ENCODE data around the gene C9orf85. TPM values are rescaled to one million over a fixed set of nuclear protein-coding genes. Genes with fewer than 3 reads are reported as not detected.

The C9orf85 gene
- total and polyA plus RNA-seq, 2 of the 4 experiments (the other 2 are of a cell fraction), result 4.3 to 8.4 TPM

DNA sequence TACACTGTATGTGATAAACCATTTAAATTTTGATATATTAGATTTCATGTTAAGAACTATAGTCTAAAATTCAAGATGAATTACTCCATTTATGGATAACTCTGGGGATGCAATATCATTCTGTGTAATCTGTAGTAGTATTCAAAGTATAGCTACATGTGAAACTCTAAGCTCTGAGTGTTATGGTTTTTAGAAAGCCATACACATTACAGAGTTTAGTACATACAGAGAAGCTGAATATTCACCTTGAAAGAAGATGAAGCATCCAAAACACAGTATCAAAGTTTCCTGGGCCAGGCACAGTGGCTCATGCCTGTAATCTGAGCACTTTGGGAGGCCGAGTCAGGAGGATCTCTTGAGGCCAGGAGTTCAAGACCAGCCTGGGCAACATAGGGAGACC is 25.4 kb upstream of the C9orf85 start:
- TF ChIP-seq CHD1 (IDR thresholded peaks at IDR 0.05; ENCODE audit: low read depth, low read length) (no peak), RAD21 (IDR thresholded peaks at IDR 0.05; ENCODE audit: low read length) (no peak), FOS (IDR thresholded peaks at IDR 0.05; ENCODE audit: low read depth, low read length) (no peak), NFE2L2 (IDR thresholded peaks at IDR 0.05; ENCODE audit: low read depth, low read length) (no peak), POLR2A (IDR thresholded peaks at IDR 0.05; ENCODE audit: low read depth, low read length) (no peak), BHLHE40 (IDR thresholded peaks at IDR 0.05; ENCODE audit: low read depth, low read length) (no peak), RCOR1 (IDR thresholded peaks at IDR 0.05; ENCODE audit: insufficient replicate concordance, low read length) (no peak), MAFK (IDR thresholded peaks at IDR 0.05; ENCODE audit: low read depth, low read length) (no peak), MAZ (IDR thresholded peaks at IDR 0.05; ENCODE audit: borderline replicate concordance, low read depth, low read length) (no peak), MXI1 (IDR thresholded peaks at IDR 0.05; ENCODE audit: borderline replicate concordance, low read depth, low read length) (no peak), RFX5 (IDR thresholded peaks at IDR 0.05; ENCODE audit: low read depth, low read length) (no peak), CEBPB (IDR thresholded peaks at IDR 0.05; ENCODE audit: low read depth, low read length) (no peak), SMC3 (IDR thresholded peaks at IDR 0.05; ENCODE audit: low read depth, low read length) (no peak)
- TF ChIP-seq, protein P1, sequence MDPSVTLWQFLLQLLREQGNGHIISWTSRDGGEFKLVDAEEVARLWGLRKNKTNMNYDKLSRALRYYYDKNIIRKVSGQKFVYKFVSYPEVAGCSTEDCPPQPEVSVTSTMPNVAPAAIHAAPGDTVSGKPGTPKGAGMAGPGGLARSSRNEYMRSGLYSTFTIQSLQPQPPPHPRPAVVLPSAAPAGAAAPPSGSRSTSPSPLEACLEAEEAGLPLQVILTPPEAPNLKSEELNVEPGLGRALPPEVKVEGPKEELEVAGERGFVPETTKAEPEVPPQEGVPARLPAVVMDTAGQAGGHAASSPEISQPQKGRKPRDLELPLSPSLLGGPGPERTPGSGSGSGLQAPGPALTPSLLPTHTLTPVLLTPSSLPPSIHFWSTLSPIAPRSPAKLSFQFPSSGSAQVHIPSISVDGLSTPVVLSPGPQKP (IDR thresholded peaks at IDR 0.05; ENCODE audit: borderline replicate concordance, low read depth, low read length), result no peak
- TF ChIP-seq, protein P2, sequence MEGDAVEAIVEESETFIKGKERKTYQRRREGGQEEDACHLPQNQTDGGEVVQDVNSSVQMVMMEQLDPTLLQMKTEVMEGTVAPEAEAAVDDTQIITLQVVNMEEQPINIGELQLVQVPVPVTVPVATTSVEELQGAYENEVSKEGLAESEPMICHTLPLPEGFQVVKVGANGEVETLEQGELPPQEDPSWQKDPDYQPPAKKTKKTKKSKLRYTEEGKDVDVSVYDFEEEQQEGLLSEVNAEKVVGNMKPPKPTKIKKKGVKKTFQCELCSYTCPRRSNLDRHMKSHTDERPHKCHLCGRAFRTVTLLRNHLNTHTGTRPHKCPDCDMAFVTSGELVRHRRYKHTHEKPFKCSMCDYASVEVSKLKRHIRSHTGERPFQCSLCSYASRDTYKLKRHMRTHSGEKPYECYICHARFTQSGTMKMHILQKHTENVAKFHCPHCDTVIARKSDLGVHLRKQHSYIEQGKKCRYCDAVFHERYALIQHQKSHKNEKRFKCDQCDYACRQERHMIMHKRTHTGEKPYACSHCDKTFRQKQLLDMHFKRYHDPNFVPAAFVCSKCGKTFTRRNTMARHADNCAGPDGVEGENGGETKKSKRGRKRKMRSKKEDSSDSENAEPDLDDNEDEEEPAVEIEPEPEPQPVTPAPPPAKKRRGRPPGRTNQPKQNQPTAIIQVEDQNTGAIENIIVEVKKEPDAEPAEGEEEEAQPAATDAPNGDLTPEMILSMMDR (conservative IDR thresholded peaks at IDR 0.05; ENCODE audit: low read depth, low read length), result no peak
- TF ChIP-seq, protein P3, sequence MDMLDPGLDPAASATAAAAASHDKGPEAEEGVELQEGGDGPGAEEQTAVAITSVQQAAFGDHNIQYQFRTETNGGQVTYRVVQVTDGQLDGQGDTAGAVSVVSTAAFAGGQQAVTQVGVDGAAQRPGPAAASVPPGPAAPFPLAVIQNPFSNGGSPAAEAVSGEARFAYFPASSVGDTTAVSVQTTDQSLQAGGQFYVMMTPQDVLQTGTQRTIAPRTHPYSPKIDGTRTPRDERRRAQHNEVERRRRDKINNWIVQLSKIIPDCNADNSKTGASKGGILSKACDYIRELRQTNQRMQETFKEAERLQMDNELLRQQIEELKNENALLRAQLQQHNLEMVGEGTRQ (IDR thresholded peaks at IDR 0.05; ENCODE audit: low read depth, low read length), result no peak
- H2AK5ac ChIP-seq (ENCODE audit: low read depth, low read length), result no peak overlapping the region
- H2BK120ac ChIP-seq (ENCODE audit: low read depth, low read length), result no peak overlapping the region
- H2BK15ac ChIP-seq (ENCODE audit: low read depth, low read length), result no peak overlapping the region
- 0 out of 2 replicates have a peak, but pooled peaks cover 1% of the 10 kb centered on the region for H3K4me1 ChIP-seq (ENCODE audit: control insufficient read depth, insufficient read depth, low read length)
- peaks cover 10 to 15% of the 10 kb centered on the region in 2 experiments; a peak in 2 of 4 replicates for H3K79me1 ChIP-seq (ENCODE audit: low read depth in 1 of 2, low read length in 2 of 2)
- no peak overlapping the region for H3K27ac ChIP-seq (ENCODE audit: insufficient read depth, low read length)
- no peak overlapping the region for H4K91ac ChIP-seq (ENCODE audit: insufficient read depth, low read depth, low read length)
- no peak overlapping the region for H4K8ac ChIP-seq (ENCODE audit: low read depth in 2 of 2, low read length in 2 of 2)
- peaks cover 3% of the 10 kb centered on the region for H3K9me3 ChIP-seq (ENCODE audit: control insufficient read depth, insufficient read depth, low read length)
- in situ Hi-C loops (cut with MboI; ENCODE audit: low sequenced_read_pairs), result no loop called here
- no peak overlapping the region for H4K5ac ChIP-seq (ENCODE audit: low read depth, low read length)
- no peak overlapping the region for H3K4ac ChIP-seq (ENCODE audit: low read depth, low read length)
- ATAC-seq (ENCODE audit: low read depth), result no peak
- ChIA-PET POLR2A (ENCODE audit: unreplicated experiment) (no interaction called here), CTCF (interaction anchor here (0.6 kb wide), 1 partner anchor 10 kb away, joined by 3 read pairs; no protein-coding TSS in a partner anchor)
- no peak for DNase-seq
- no peak overlapping the region for H2AK9ac ChIP-seq (replicated peaks; ENCODE audit: low read depth, low read length, poor library complexity)
- no TSS peak for BruUV-seq (replicated peaks)
- H3K9me1 ChIP-seq (ENCODE audit: insufficient read depth, low read length), result no peaks in the 10 kb centered on the region; the same call in 1 of the 2 replicates
- no peak overlapping the region for H2AFZ ChIP-seq (replicated peaks; ENCODE audit: low read length, poor library complexity)
- no peak overlapping the region for H3K18ac ChIP-seq (ENCODE audit: low read depth, low read length)
- no peaks in the 10 kb centered on the region for H3K27me3 ChIP-seq (ENCODE audit: control insufficient read depth, insufficient read depth, low read length)
- no peak overlapping the region for H3K14ac ChIP-seq (replicated peaks; ENCODE audit: low read depth, low read length)
- H3K4me2 ChIP-seq (ENCODE audit: low read depth, low read length), result no peak overlapping the region
- intact Hi-C loops (cut with micrococcal nuclease), result no loop called here
- H2BK20ac ChIP-seq (ENCODE audit: low read depth, low read length), result no peak overlapping the region
- H3K36me3 ChIP-seq (ENCODE audit: control insufficient read depth, insufficient read depth, low read length), result no peaks in the 10 kb centered on the region
- H2BK5ac ChIP-seq (ENCODE audit: low read depth, low read length, poor library complexity, severe bottlenecking), result no peak overlapping the region
- H3K56ac ChIP-seq (ENCODE audit: extremely low read depth, insufficient read depth, low read length), result no peak overlapping the region
- H3K23ac ChIP-seq (ENCODE audit: low read depth, low read length), result no peak overlapping the region
- no CpG with 5 or more reads among the region's 1 CpG for WGBS, 2 experiments (ENCODE audit: extremely low coverage in 2 of 2, insufficient read length in 1 of 2)
- no peak overlapping the region for H3K9ac ChIP-seq (ENCODE audit: low read depth, low read length)
- no peak overlapping the region for H3K4me3 ChIP-seq (ENCODE audit: insufficient read depth, low read depth, low read length)
- dilution Hi-C loops (cut with HindIII; ENCODE audit: low sequenced_read_pairs, unreplicated experiment), result no loop called here
- peaks cover 4% of the 10 kb centered on the region for H4K20me1 ChIP-seq (ENCODE audit: insufficient read depth, low read length)
